Mucosa of descending colon (tissue), 3 donors: ENCODE data around the gene MYO7B. TPM values are rescaled to one million over a fixed set of nuclear protein-coding genes. Genes with fewer than 3 reads are reported as not detected.

Experiments
- ATAC-seq: fragments of 200-7000 bp; cut with Tn5 transposase; one replicate; pipeline ENCODE4 v1.9.1; 2020; ENCODE audit warnings: mild to moderate bottlenecking, moderate library complexity
- DNase-seq, 3 donors: peaks; one replicate each; pipeline ENCODE4 v3.0.0-alpha.2; 2020
- H3K36me3 ChIP-seq: fragments of 200-600 bp; one replicate; pipeline ENCODE4 v1.8.0; 2021; ENCODE audit warnings: low read depth, mild to moderate bottlenecking
- H3K4me1 ChIP-seq: fragments of 200-600 bp; one replicate; pipeline ENCODE4 v1.8.0; 2021; ENCODE audit warnings: low read depth, mild to moderate bottlenecking
- H3K4me3 ChIP-seq: fragments of 200-600 bp; one replicate; pipeline ENCODE4 v1.8.0; 2021; ENCODE audit warnings: mild to moderate bottlenecking
- H3K9me3 ChIP-seq: fragments of 200-600 bp; one replicate; pipeline ENCODE4 v1.8.0; 2021; ENCODE audit warnings: mild to moderate bottlenecking
- intact Hi-C, 2 donors: fragments of 100-400 bp; cut with DNase I in 1 of 2; cut with micrococcal nuclease in 1 of 2; formaldehyde crosslinking; loops; one replicate each; pipeline versions ENCODE4 v1.11.0 to v1.11.1; 2022; cut with DNase I, micrococcal nuclease
- total RNA-seq, 3 donors: library from RNA; stranded (reverse); fragmentation: NEBNext Ultra II Directional in 2 of 3; extraction: Animal tissue kit (Norgen Biotek cat#: 25700) in 2 of 3; gene quantifications; one replicate each; pipeline versions ENCODE4 v1.2.1 to v1.2.4, GENCODE V29; 2021 to 2023
- TF ChIP-seq, protein P1 (sequence below): fragments of 200-600 bp; IDR thresholded peaks from one replicate; pipeline ENCODE4 v1.8.0; 2022; ENCODE audit warnings: antibody characterized with exemption, mild to moderate bottlenecking
- donor health status: DM: no; HTN: no; CAD: no; lungs with moderate emphysema.
- donor health status: DM: no; HTN: no; CAD: no.
- donor health status: DM: no; HTN: yes; CAD: no.

Gene MYO7B
- total RNA-seq, 3 donors from 2014 or later, result 118 to 305 (median 199) TPM

DNA sequence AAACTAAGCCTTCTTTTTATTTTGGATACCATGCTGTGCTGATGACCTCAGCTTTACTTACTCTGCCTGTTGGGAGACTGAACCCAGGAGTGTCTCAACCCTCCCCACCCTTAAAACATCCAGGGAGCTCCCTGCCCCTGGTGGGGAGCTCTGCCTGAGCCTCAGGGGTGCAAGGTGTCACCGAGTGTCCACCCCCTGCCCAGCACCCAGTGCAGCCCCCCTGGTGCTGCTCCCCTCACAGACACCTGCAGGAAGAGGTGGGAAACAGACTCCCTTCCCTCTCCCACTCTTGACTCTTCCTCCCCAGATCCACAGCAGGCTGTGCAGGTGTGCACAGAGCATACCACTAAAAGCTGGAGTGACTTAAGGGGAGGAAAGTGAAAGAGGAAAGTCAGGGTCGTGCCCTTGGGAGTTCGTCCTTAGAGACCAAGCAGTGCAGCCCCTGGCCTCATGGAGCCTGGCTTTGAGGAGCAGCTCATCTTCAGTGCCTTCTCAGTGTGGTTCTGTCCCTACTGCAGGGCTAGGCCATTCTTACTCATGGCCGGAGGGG lies 51.3 kb downstream of the MYO7B start:
- Histone ChIP-seq H3K36me3 (no peaks in the 10 kb centered on the region), H3K4me3 (no peak overlapping the region), H3K9me3 (no peaks in the 10 kb centered on the region), H3K4me1 (no peaks in the 10 kb centered on the region)
- ATAC-seq, result no peak
- TF ChIP-seq, protein P1, sequence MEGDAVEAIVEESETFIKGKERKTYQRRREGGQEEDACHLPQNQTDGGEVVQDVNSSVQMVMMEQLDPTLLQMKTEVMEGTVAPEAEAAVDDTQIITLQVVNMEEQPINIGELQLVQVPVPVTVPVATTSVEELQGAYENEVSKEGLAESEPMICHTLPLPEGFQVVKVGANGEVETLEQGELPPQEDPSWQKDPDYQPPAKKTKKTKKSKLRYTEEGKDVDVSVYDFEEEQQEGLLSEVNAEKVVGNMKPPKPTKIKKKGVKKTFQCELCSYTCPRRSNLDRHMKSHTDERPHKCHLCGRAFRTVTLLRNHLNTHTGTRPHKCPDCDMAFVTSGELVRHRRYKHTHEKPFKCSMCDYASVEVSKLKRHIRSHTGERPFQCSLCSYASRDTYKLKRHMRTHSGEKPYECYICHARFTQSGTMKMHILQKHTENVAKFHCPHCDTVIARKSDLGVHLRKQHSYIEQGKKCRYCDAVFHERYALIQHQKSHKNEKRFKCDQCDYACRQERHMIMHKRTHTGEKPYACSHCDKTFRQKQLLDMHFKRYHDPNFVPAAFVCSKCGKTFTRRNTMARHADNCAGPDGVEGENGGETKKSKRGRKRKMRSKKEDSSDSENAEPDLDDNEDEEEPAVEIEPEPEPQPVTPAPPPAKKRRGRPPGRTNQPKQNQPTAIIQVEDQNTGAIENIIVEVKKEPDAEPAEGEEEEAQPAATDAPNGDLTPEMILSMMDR, result no peak
- no peak for DNase-seq
- intact Hi-C loops, result no loop called here

DNA sequence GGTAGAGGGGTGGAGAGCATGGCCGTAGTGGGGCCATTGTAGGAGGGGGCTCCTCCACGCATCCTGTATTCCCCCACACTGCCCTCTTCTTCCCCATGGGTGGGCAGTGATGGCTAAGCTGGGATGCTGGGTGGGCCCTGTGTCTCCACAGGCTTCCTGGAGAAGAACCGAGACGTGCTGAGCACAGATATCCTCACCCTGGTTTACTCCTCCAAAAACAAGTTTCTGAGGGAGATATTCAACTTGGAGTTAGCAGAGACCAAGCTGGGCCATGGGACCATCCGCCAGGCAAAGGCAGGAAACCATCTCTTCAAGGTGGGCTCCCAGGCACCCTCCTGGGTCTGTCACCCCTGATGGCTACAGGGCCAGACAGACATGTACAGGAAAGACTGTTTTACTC lies 52.8 kb downstream of the MYO7B start:
- no peaks in the 10 kb centered on the region for H3K9me3 ChIP-seq
- intact Hi-C loops, result no loop called here
- H3K4me3 ChIP-seq, result no peak overlapping the region
- H3K4me1 ChIP-seq, result no peaks in the 10 kb centered on the region
- ATAC-seq (no peak), DNase-seq (no peak)
- no peaks in the 10 kb centered on the region for H3K36me3 ChIP-seq
- TF ChIP-seq, protein P1, result no peak

DNA sequence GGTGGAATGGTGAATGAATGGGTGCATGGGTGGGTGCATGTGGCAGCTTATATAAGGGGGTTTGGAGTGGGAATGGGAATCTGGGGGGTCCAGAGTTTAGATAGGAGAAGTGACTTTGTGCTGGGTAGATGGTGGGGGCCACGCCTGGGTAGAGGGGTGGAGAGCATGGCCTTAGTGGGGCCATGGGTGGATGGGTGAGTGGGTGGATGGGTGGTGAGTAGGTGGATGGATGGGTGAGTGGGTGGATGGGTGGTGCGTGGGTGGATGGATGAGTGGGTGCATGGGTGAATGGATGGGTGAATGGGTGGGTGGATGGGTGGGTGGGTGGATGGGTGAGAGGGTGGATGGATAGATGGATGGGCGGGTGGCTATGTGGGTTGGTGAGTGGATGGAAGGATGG lies 53.9 kb downstream of the MYO7B start:
- H3K4me3 ChIP-seq, result no peak overlapping the region
- no peaks in the 10 kb centered on the region for H3K4me1 ChIP-seq
- no peaks in the 10 kb centered on the region for H3K9me3 ChIP-seq
- no peak for DNase-seq
- intact Hi-C loops, result no loop called here
- TF ChIP-seq, protein P1, result no peak
- no peaks in the 10 kb centered on the region for H3K36me3 ChIP-seq
- ATAC-seq, result no peak

DNA sequence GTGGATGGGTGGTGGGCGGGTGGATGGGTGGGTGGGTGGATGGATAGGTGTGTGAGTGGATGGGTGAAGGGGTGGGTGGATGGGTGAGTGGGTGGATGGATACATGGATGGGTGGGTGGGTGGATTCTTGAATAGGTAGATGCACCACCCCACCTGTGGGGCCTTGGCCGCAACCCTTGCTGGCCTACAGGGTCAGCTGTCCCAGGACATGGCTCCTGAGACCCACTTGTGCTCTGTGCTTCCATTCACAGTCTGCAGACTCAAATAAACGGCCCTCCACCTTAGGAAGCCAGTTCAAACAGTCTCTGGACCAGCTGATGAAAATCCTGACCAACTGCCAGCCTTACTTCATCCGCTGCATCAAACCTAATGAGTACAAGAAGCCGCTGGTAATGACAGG lies 54.4 kb downstream of the MYO7B start:
- Histone ChIP-seq H3K9me3 (no peaks in the 10 kb centered on the region), H3K36me3 (no peaks in the 10 kb centered on the region), H3K4me3 (no peak overlapping the region), H3K4me1 (no peaks in the 10 kb centered on the region)
- ATAC-seq (no peak), DNase-seq (no peak)
- TF ChIP-seq, protein P1, result no peak
- intact Hi-C loops, result no loop called here

DNA sequence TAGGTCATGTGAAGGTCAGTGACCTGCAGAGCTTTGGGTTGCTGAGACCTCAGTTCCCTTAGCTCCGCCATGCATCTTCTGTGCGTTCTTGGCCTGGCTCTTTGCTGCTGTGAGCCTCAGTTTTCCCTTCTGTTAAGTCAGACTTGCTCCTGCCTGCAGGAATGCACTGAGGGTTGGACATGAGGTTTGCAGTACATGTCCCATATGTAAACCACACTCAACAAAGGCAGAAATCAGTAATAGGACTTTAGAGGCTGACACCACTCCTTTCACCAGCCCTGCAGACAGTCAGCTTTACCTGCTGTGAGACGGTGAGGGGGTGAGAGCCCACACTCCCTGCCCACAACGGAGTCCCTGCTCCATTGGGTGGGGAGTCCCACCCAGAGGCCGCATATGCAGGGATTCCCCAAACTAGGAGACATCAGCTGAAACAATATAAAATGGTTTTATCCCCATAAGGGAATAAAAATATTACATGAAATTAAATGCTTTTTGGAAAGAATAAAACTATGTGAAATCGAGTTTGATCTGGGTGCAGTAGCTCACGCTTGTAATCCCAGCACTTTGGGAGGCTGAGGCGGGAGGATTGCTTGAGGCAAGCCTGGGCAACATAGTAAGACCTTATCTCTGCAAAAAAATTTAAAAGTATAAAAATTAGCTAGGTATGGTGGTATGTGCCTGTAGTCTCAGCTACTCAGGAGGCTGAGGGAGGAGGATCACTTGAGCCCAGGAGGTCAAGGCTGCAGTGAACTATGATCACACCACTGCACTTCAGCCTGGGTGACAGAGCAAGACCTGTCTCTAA lies 55.1 kb downstream of the MYO7B start:
- no peaks in the 10 kb centered on the region for H3K36me3 ChIP-seq

More for the DNA sequence above, 55.1 kb downstream of the MYO7B start:
- ATAC-seq (no peak), DNase-seq (no peak)
- Histone ChIP-seq H3K9me3 (no peaks in the 10 kb centered on the region), H3K4me3 (no peak overlapping the region), H3K4me1 (no peaks in the 10 kb centered on the region)
- intact Hi-C loops, result no loop called here
- TF ChIP-seq, protein P1, result no peak
